ENCODE data around the gene MED25.
A peak's percentile ranks its signal among the peaks of the same experiment; 100 is the strongest.

- TF ChIP-seq TRIM28 (IDR thresholded peaks at IDR 0.05), result no peak
- no peak for TF ChIP-seq ZNF197 (CRISPR knock-in tag; IDR thresholded peaks at IDR 0.05; ENCODE audit: low read depth)
- TF ChIP-seq USF1 (CRISPR knock-in tag; IDR thresholded peaks at IDR 0.05), result peak; percentile 28; the same call in 1 of the 2 replicates
- TF ChIP-seq NFXL1 (CRISPR knock-in tag; IDR thresholded peaks at IDR 0.05), result no peak
- TF ChIP-seq ZNF354B (CRISPR knock-in tag; IDR thresholded peaks at IDR 0.05), result no peak
- TF ChIP-seq, protein P1, sequence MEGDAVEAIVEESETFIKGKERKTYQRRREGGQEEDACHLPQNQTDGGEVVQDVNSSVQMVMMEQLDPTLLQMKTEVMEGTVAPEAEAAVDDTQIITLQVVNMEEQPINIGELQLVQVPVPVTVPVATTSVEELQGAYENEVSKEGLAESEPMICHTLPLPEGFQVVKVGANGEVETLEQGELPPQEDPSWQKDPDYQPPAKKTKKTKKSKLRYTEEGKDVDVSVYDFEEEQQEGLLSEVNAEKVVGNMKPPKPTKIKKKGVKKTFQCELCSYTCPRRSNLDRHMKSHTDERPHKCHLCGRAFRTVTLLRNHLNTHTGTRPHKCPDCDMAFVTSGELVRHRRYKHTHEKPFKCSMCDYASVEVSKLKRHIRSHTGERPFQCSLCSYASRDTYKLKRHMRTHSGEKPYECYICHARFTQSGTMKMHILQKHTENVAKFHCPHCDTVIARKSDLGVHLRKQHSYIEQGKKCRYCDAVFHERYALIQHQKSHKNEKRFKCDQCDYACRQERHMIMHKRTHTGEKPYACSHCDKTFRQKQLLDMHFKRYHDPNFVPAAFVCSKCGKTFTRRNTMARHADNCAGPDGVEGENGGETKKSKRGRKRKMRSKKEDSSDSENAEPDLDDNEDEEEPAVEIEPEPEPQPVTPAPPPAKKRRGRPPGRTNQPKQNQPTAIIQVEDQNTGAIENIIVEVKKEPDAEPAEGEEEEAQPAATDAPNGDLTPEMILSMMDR (IDR thresholded peaks at IDR 0.05 in 2 of 3, conservative IDR thresholded peaks at IDR 0.05 in 1 of 3; ENCODE audit: insufficient read depth in 2 of 3, low read depth in 1 of 3, low read length in 3 of 3), result no peak
- no peak for TF ChIP-seq POLR2AphosphoS2 (IDR thresholded peaks at IDR 0.05; ENCODE audit: low read length)
- no peak for TF ChIP-seq SAFB (IDR thresholded peaks at IDR 0.05; ENCODE audit: borderline replicate concordance, low read depth, low read length)
- TF ChIP-seq EGR1 (conservative IDR thresholded peaks at IDR 0.05), result no peak
- TF ChIP-seq TEAD4 (IDR thresholded peaks at IDR 0.05; ENCODE audit: low read length), result no peak
- no peak for TF ChIP-seq TEAD4 (CRISPR knock-in tag; IDR thresholded peaks at IDR 0.05; ENCODE audit: borderline replicate concordance)
- no peak for TF ChIP-seq SMAD4 (CRISPR knock-in tag; conservative IDR thresholded peaks at IDR 0.05)
- TF ChIP-seq CHCHD3 (CRISPR knock-in tag; IDR thresholded peaks at IDR 0.05), result no peak
- no peak for TF ChIP-seq NR2C2 (CRISPR knock-in tag; IDR thresholded peaks at IDR 0.05)
- no peak for TF ChIP-seq NR2C2 (tag; IDR thresholded peaks at IDR 0.05)
Observed at GRCh38 chr19:49770529-49770928, 47.6 kb upstream of the MED25 start.

Measured in K562 (cell line).